Ishikawa (cell line): ENCODE results near the gene ACTN4.

Experiments
- CEBPB ChIP-seq: IDR thresholded peaks from 2 replicates; pipeline ENCODE4 v1.6.1; 2012
- CREB1 ChIP-seq: IDR thresholded peaks from 2 replicates; pipeline ENCODE4 v1.6.1; 2012; ENCODE audit warnings: low read depth
- EGR1 ChIP-seq: IDR thresholded peaks from 2 replicates; pipeline ENCODE4 v1.6.1; 2012
- EP300 ChIP-seq: IDR thresholded peaks from 2 replicates; pipeline ENCODE4 v1.6.1; 2012; ENCODE audit warnings: borderline replicate concordance
- FOXM1 ChIP-seq: IDR thresholded peaks from 2 replicates; pipeline ENCODE4 v1.6.1; 2012; ENCODE audit warnings: low read depth, borderline replicate concordance
- MAX ChIP-seq: IDR thresholded peaks from 2 replicates; pipeline ENCODE4 v1.6.1; 2012
- NFIC ChIP-seq: IDR thresholded peaks from 2 replicates; pipeline ENCODE4 v1.6.1; 2012
- RAD21 ChIP-seq: IDR thresholded peaks from 2 replicates; pipeline ENCODE4 v1.6.1; 2012; ENCODE audit warnings: low read depth
- REST ChIP-seq: IDR thresholded peaks from 2 replicates; pipeline ENCODE4 v1.6.1; 2012; ENCODE audit warnings: low read depth, mild to moderate bottlenecking
- TAF1 ChIP-seq: IDR thresholded peaks from 2 replicates; pipeline ENCODE4 v1.6.1; 2012; ENCODE audit warnings: low read depth, mild to moderate bottlenecking
- TCF12 ChIP-seq: IDR thresholded peaks from 2 replicates; pipeline ENCODE4 v1.6.1; 2012; ENCODE audit warnings: low read depth
- TEAD4 ChIP-seq: IDR thresholded peaks from 2 replicates; pipeline ENCODE4 v1.6.1; 2012
- USF1 ChIP-seq: IDR thresholded peaks from 2 replicates; pipeline ENCODE4 v1.6.1; 2012
- YY1 ChIP-seq: IDR thresholded peaks from 2 replicates; pipeline ENCODE4 v1.6.1; 2012; ENCODE audit warnings: low read depth
- ZBTB7A ChIP-seq: IDR thresholded peaks from 2 replicates; pipeline ENCODE4 v1.6.1; 2012; ENCODE audit warnings: low read depth

The ACTN4 gene

GRCh38 chr19:38729653-38730469 lies 82.4 kb downstream of the ACTN4 start:
- TF ChIP-seq TEAD4 = no peak
- no peak for TF ChIP-seq REST
- no peak for TF ChIP-seq TCF12
- TF ChIP-seq RAD21 = peak; percentile 51; the same call in 1 of the 2 replicates
- TF ChIP-seq ZBTB7A = peak; percentile 97
- no peak for TF ChIP-seq YY1
- TF ChIP-seq CREB1 = no peak
- TF ChIP-seq NFIC = no peak

- TF ChIP-seq NFIC (no peak), USF1 (no peak), EP300 (no peak), FOXM1 (no peak), REST (no peak), ZBTB7A (no peak), TCF12 (no peak), EGR1 (no peak), RAD21 (no peak), TAF1 (no peak), CEBPB (no peak), YY1 (no peak), CREB1 (no peak), MAX (no peak), TEAD4 (no peak)
Measured at GRCh38 chr19:38730470-38730730, 83.0 kb downstream of the ACTN4 start.

- TF ChIP-seq TEAD4 (no peak), USF1 (no peak), TCF12 (no peak)
Measured at GRCh38 chr19:38730731-38731589, 83.5 kb downstream of the ACTN4 start.

- TF ChIP-seq NFIC = no peak
- TF ChIP-seq EP300 = no peak
- no peak for TF ChIP-seq EGR1
- no peak for TF ChIP-seq REST
Measured at GRCh38 chr19:38731654-38732301, 84.3 kb downstream of the ACTN4 start.

- TF ChIP-seq USF1 (no peak), CREB1 (no peak), TCF12 (no peak), TAF1 (no peak), YY1 (no peak), FOXM1 (no peak)
Measured at GRCh38 chr19:38733241-38733492, 85.7 kb downstream of the ACTN4 start.
